Hair follicular keratinocyte (primary cell): ENCODE results near the gene PDE8B. TPM values are rescaled to one million over a fixed set of nuclear protein-coding genes. Genes with fewer than 3 reads are reported as not detected.

Source experiments
- total RNA-seq: library from RNA; depleted of rRNA; stranded (reverse); fragments of >200 nt; gene quantifications from 2 replicates; pipeline ENCODE4 v1.2.3, GENCODE V29; 2015

PDE8B gene
- not detected in 2 replicates for total RNA-seq

GRCh38 chr5:77210091-77210963, at the start of gene PDE8B:
Gene PDE8B (plus strand): TSS chr5:77210680. CDS start chr5:77210926, 246 bp downstream.

Other genes with a start within 250 kb of the PDE8B start
- 13.0 and 19.2 TPM in 2 replicates for gene AGGF1, start 180.3 kb upstream of the PDE8B start, total RNA-seq
- gene ZBED3, start 123.4 kb upstream of the PDE8B start, total RNA-seq: 0.49 and 1.6 TPM in 2 replicates